ENCODE data around the gene MTURN.

Gene MTURN

GRCh38 chr7:30119890-30120577 lies 14.8 kb upstream of the MTURN start:
- no peak for ATAC-seq
- TF ChIP-seq PPARA (CRISPR knock-in tag; IDR thresholded peaks at IDR 0.05; ENCODE audit: borderline replicate concordance) (no peak), TCF4 (CRISPR knock-in tag; IDR thresholded peaks at IDR 0.05; ENCODE audit: borderline replicate concordance) (no peak), GLIS3 (CRISPR knock-in tag; IDR thresholded peaks at IDR 0.05) (no peak), OSR1 (CRISPR knock-in tag; IDR thresholded peaks at IDR 0.05) (no peak), ZNF70 (CRISPR knock-in tag; IDR thresholded peaks at IDR 0.05) (no peak)

GRCh38 chr7:30133736-30134610 lies 813 bp upstream of the MTURN start:
- TF ChIP-seq ZNF70 (CRISPR knock-in tag; IDR thresholded peaks at IDR 0.05) (no peak), BACH2 (CRISPR knock-in tag; IDR thresholded peaks at IDR 0.05; ENCODE audit: borderline replicate concordance) (no peak), ISL1 (CRISPR knock-in tag; IDR thresholded peaks at IDR 0.05) (no peak), ZFP30 (CRISPR knock-in tag; IDR thresholded peaks at IDR 0.05) (no peak), OSR1 (CRISPR knock-in tag; IDR thresholded peaks at IDR 0.05) (no peak), CSDC2 (CRISPR knock-in tag; IDR thresholded peaks at IDR 0.05) (no peak), ESRRG (CRISPR knock-in tag; IDR thresholded peaks at IDR 0.05) (no peak), GLIS3 (CRISPR knock-in tag; IDR thresholded peaks at IDR 0.05) (no peak), ZC3H10 (CRISPR knock-in tag; IDR thresholded peaks at IDR 0.05) (no peak), ZNF8 (CRISPR knock-in tag; IDR thresholded peaks at IDR 0.05) (no peak), ZNF565 (CRISPR knock-in tag; conservative IDR thresholded peaks at IDR 0.05; ENCODE audit: low read depth) (no peak), TSHZ2 (CRISPR knock-in tag; IDR thresholded peaks at IDR 0.05) (no peak), CSRNP3 (CRISPR knock-in tag; IDR thresholded peaks at IDR 0.05) (no peak)
- TF ChIP-seq, protein P1, sequence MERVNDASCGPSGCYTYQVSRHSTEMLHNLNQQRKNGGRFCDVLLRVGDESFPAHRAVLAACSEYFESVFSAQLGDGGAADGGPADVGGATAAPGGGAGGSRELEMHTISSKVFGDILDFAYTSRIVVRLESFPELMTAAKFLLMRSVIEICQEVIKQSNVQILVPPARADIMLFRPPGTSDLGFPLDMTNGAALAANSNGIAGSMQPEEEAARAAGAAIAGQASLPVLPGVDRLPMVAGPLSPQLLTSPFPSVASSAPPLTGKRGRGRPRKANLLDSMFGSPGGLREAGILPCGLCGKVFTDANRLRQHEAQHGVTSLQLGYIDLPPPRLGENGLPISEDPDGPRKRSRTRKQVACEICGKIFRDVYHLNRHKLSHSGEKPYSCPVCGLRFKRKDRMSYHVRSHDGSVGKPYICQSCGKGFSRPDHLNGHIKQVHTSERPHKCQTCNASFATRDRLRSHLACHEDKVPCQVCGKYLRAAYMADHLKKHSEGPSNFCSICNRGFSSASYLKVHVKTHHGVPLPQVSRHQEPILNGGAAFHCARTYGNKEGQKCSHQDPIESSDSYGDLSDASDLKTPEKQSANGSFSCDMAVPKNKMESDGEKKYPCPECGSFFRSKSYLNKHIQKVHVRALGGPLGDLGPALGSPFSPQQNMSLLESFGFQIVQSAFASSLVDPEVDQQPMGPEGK (CRISPR knock-in tag; IDR thresholded peaks at IDR 0.05; ENCODE audit: borderline replicate concordance) = no peak
- TF ChIP-seq, protein P2, sequence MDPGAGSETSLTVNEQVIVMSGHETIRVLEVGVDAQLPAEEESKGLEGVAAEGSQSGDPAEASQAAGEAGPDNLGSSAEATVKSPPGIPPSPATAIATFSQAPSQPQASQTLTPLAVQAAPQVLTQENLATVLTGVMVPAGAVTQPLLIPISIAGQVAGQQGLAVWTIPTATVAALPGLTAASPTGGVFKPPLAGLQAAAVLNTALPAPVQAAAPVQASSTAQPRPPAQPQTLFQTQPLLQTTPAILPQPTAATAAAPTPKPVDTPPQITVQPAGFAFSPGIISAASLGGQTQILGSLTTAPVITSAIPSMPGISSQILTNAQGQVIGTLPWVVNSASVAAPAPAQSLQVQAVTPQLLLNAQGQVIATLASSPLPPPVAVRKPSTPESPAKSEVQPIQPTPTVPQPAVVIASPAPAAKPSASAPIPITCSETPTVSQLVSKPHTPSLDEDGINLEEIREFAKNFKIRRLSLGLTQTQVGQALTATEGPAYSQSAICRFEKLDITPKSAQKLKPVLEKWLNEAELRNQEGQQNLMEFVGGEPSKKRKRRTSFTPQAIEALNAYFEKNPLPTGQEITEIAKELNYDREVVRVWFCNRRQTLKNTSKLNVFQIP (CRISPR knock-in tag; IDR thresholded peaks at IDR 0.05; ENCODE audit: borderline replicate concordance, low read depth) = no peak
- ATAC-seq = no peak

DNA sequence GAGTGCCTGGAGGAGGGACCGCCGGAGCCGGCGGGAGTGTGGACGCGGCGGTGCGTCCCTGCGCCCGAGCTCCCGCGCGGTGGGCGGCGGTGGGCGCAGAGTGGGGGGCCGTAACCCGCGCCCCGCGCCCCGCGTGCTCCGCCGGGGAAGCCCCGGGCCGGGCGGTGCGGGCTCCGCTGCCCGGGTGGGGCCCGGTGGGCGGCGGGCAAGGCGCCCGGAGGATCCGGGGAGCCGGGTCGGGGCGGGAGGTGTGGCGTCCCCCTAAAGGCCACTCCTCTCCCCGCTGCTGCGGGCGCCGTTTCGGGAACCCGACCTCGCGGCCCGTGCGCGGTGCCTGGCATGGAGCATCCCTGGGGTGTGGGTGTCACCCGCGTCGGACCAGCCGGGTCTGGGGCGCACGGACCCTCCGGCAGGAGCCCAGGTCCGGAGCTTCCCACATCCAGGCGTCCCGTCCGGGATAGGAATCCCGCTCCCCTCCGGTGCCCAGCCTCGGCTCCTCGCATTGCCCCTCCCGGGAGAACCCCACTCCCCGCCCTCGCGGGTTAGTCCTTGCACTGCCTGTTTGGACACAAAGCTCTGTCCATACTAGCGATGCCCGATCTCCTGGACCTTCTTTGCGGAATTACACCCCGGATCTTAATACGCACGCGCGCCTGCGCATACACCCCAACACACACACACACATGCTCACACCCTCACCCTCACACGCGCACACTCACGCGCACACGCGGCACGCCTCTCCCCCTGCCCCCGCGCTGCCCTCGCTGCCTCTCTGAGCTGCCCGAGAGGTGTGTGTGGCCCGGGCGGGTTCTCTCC lies 723 bp downstream of the MTURN start:
- peak; percentile 76 for ATAC-seq
- no peak for TF ChIP-seq ARNTL (CRISPR knock-in tag; IDR thresholded peaks at IDR 0.05; ENCODE audit: borderline replicate concordance, low read depth)
- no peak for TF ChIP-seq ZNF8 (CRISPR knock-in tag; IDR thresholded peaks at IDR 0.05)
- TF ChIP-seq ZNF565 (CRISPR knock-in tag; conservative IDR thresholded peaks at IDR 0.05; ENCODE audit: low read depth) = no peak
- no peak for TF ChIP-seq ISL1 (CRISPR knock-in tag; IDR thresholded peaks at IDR 0.05)
- TF ChIP-seq TCF4 (CRISPR knock-in tag; IDR thresholded peaks at IDR 0.05; ENCODE audit: borderline replicate concordance) = no peak; the same call in 1 of the 2 replicates
- no peak for TF ChIP-seq TOX (CRISPR knock-in tag; IDR thresholded peaks at IDR 0.05; ENCODE audit: borderline replicate concordance)
- no peak for TF ChIP-seq ZC3H10 (CRISPR knock-in tag; IDR thresholded peaks at IDR 0.05)
- no peak for TF ChIP-seq RARB (CRISPR knock-in tag; IDR thresholded peaks at IDR 0.05)
- no peak for TF ChIP-seq BACH2 (CRISPR knock-in tag; IDR thresholded peaks at IDR 0.05; ENCODE audit: borderline replicate concordance)
- TF ChIP-seq ZNF70 (CRISPR knock-in tag; IDR thresholded peaks at IDR 0.05) = no peak
- no peak for TF ChIP-seq GLIS3 (CRISPR knock-in tag; IDR thresholded peaks at IDR 0.05)
- no peak for TF ChIP-seq CREB5 (CRISPR knock-in tag; IDR thresholded peaks at IDR 0.05; ENCODE audit: low read depth)
- no peak for TF ChIP-seq ZFP30 (CRISPR knock-in tag; IDR thresholded peaks at IDR 0.05)
- no peak for TF ChIP-seq CSDC2 (CRISPR knock-in tag; IDR thresholded peaks at IDR 0.05)
- TF ChIP-seq TSHZ2 (CRISPR knock-in tag; IDR thresholded peaks at IDR 0.05) = no peak
- no peak for TF ChIP-seq OSR1 (CRISPR knock-in tag; IDR thresholded peaks at IDR 0.05)
